GM12892 (cell line): ENCODE measurements around the gene ARL16.

Experiments
- POLR2A ChIP-seq: IDR thresholded peaks from 2 replicates; pipeline ENCODE4 v1.6.1; 2011; ENCODE audit warnings: low read depth, low read length, control low read depth
- POLR2AphosphoS5 ChIP-seq: IDR thresholded peaks from 2 replicates; pipeline ENCODE4 v1.6.1; 2011; ENCODE audit warnings: low read depth, low read length, control low read depth
- TAF1 ChIP-seq: IDR thresholded peaks from 2 replicates; pipeline ENCODE4 v1.6.1; 2011; ENCODE audit warnings: low read depth, mild to moderate bottlenecking, control low read depth, low read length, borderline replicate concordance

- TF ChIP-seq POLR2A (no peak), POLR2AphosphoS5 (no peak), TAF1 (no peak)
These were observed 10.1 kb upstream of the ARL16 start for GRCh38 chr17:81693509-81694210.
